ENCODE results near the gene CHST3.

The CHST3 gene

DNA sequence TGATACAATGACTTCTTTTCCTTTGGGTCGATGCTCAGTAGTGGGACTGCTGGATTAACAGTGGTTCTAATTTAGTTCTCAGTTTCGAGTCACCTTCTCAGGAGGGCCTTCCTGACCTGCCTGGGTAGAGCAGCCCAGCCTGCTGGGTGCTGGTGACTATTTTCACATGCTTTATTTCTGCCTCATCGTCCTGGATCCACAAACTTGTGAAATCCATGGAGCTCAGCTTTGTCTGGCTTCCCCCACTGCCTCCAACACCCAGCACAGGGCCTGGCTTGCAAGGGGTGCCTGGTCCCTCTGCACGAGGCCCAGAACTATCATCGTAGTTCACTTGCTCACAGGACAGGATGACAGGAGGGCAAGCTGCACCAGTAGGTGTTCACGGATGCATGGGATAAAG is 77.3 kb downstream of the CHST3 start:
- no peak overlapping the region for H3K4me3 ChIP-seq (ENCODE audit: low read length)
- TF ChIP-seq ZNF274 (IDR thresholded peaks at IDR 0.05; ENCODE audit: low read depth, low read length), result no peak

DNA sequence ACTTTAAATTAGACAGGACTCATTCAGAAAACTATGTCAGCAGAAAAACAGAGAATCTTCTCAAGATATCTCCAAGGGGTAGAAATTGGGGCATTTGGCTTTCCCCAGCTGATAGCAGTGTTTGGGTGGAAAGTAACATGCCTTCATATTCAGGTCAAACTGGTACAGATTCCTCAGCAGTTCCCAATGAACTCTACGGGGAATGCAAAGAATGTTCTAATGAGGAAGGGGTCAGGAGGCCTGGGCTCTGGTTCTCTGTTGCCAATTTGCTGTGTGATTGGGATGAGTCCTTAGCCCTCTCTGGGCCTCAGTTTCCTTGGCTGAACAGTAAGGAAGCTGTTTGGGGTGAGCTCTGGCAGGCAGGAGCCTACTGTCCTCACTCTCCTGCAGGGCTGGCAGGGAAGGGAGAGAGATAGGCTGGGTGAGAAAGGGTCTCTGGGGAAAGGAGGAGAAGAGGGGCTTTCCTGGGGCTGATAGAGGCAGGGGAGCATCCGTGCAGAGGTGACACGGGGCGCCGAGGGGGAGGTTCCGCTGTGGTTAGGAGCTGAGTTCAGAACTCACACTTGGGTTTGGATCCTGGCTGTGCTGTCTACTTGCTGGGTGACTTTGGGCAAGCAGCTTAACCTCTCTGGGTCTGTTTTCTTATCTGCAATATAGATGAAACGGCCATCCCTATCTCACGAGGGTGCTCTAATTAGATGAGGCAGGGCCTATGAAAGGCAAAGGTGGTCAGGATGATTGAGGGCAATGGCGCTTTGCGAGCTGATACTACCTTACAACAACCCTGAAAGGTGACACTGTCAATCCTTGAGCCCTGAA is 79.0 kb downstream of the CHST3 start:
- no peak overlapping the region for H3K4me3 ChIP-seq (ENCODE audit: low read length)
- TF ChIP-seq ZNF274 (IDR thresholded peaks at IDR 0.05; ENCODE audit: low read depth, low read length), result no peak

DNA sequence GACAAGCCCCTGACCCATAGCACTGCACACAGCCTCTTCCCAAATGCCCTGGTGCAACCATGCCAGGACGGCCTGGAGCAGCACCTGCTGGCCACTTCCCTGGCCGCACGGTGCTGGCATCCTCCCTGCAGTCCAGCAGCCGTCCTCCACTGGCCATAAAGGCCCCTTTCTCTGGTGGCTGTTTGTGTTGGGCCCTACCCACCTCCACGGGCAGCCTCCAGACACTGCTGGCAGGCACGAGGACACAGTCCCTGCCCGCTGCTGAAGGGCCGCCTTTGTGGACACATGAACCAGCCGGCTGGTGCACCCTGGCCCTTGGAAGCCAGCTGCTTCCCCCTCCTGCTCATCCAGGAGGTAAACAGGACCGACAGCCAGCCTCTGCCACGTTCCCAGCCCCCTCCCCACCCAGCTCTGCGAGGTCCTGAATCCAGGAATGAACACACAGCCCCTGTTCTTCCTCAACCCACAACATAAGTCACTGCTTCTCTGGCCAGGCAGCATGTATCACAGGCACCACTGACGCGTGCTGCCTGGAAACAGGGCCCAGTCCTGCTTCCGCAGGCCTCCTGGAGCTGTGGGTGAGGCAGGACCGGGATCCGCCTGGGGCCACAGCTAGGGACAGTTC is 80.3 kb downstream of the CHST3 start:
- no peak overlapping the region for H3K4me3 ChIP-seq (ENCODE audit: low read length)
- no peak for TF ChIP-seq ZNF274 (IDR thresholded peaks at IDR 0.05; ENCODE audit: low read depth, low read length)

DNA sequence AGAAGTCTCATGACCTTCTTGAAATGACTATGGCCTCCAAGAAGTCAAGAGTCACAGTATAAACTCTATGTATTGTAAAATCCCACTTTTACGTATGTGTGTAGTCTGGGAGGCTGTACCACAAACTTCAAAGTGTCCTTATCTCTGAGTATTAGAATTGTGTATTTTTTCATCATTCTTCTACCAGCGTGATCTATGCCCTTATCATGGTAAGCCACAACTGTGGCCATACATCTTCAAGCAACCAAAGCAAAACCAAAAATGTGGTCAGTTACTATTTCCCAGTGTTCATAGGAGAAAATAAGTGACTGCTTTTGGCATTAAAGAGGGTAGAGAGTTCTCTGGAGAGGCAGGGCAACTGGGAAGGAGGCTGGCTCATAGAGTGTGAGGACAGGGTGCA is 81.4 kb downstream of the CHST3 start:
- H3K4me3 ChIP-seq (ENCODE audit: low read length), result no peak overlapping the region
- TF ChIP-seq ZNF274 (IDR thresholded peaks at IDR 0.05; ENCODE audit: low read depth, low read length), result no peak

DNA sequence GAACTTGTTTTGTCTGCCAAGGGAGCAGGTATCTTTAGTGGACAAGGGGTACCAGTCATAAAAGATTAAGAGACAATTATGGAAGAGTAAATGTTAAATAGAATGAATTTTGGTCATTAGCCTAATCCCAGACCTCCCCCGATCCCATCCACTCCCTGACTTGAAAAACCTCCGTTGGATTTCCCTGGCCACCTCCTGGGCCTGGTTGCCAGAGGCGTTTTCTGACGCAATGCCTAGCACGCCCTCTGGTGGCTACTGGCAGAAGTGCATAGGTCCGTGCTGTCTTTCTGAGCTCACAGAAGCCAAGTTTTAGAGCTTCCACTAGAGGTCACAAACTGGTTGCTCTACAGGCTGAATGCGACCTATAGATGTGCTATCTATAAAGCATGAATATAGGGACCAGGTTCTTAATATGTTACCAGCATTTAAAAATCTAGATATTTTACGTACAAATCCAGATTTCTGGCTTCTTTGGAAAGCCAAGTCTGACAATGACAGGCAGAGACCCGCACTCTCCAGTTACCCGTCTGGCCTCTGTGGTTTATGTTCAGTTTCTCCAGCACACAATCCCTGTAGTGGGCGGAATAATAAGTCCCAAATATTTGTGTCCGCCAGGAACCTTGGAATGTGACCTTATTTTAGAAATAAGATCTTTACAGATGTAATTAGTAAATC is 84.4 kb downstream of the CHST3 start:
- no peak for TF ChIP-seq ZNF274 (IDR thresholded peaks at IDR 0.05; ENCODE audit: low read depth, low read length)
- no peak overlapping the region for H3K4me3 ChIP-seq (ENCODE audit: low read length)

DNA sequence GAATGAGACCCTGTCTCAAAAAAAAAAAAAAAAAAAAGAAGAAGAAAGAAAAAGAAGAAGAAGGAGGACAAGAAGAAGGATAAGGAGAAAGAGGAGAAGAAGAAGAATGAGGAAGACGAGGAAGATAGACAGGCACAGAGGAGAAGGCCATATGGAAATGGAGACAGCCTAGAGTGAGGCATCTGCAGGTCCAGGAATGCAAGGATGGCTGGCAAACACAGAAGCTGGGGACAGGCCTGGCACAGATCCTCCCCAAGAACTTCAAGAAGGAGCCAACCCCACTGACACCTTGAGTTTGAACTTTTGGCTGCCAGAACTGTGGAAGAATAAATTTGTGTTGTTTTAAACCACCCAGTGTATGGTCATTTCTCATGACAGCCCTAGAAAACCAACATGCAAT is 85.3 kb downstream of the CHST3 start:
- TF ChIP-seq ZNF274 (IDR thresholded peaks at IDR 0.05; ENCODE audit: low read depth, low read length), result no peak
- H3K4me3 ChIP-seq (ENCODE audit: low read length), result no peak overlapping the region

DNA sequence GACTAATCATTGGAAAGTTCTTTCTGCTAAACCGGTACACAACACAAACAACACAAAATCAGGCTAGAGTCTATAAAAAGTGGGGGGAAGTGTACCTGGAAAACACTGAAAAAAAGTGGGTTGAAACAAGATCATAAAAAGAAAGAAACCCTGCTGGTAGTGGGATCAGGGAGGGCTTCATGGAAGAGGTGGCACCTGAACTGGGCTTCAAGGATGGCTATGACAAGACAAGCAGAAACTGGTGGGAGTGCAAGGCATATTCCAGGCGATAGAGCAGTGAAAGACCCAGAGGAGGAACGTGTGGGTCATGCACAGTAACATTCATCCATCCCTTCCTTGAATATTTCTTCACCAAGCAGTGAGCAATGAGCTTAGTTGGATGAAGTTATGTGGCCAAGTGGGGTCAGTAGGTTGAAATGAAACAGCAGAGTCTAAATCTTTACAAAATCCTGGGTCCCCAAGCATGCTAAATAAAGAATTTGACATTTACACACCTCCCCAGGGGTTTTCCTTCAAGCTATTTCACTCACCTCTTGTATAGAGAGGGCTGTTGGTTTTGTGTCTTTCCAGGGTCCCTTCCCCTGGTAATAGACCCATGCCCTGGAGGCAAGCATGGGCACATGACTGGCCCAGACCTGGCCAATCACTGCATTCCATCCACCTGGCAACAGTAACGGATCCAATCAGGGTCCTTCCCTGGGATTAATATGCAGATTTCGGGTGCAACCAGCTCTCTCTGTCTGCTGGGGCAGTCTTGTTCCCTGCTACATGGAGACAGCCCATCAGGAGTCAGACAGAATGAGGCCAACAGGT is 86.0 kb downstream of the CHST3 start:
- H3K4me3 ChIP-seq (ENCODE audit: low read length), result no peak overlapping the region
- no peak for TF ChIP-seq ZNF274 (IDR thresholded peaks at IDR 0.05; ENCODE audit: low read depth, low read length)

DNA sequence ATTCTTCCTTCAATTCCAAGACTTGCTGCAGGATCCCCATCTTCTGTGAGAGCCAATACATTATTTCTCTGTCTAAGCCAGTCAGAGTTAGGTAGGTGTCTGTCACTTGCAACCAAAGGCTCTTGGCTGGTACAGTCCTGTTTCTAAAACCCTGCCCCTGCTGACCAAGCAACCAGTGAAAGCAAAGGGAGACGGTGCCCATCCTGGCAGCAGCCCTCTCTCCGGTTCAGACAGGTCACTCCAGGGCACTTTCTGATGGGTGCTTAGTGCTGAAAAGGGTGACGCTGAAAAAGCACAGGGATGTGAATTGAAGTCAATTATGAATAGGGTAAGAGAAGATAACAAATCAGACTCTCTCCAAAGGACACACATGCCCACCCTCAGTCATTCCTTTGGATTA is 86.7 kb downstream of the CHST3 start:
- no peak for TF ChIP-seq ZNF274 (IDR thresholded peaks at IDR 0.05; ENCODE audit: low read depth, low read length)
- no peak overlapping the region for H3K4me3 ChIP-seq (ENCODE audit: low read length)

DNA sequence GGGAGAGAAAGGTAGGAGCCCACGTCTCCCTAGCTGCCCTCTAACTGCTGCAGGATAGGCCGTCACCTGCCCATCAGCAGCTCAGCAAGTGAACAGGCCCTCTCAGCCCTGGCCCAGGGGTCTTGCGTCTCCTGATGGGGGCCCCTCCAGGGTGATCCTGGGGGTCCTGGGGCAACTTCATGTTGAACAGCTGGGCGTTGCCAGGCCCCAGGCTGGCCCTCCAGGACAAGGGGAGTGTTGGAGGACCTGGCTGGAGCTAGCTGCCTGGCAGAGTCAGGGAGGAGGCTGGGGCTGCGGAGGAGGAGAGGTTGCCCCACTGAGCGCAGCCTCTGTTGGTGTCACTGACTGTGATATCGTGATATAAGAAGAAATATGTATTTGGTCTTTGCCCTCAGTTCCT is 89.5 kb downstream of the CHST3 start:
- no peak for TF ChIP-seq ZNF274 (IDR thresholded peaks at IDR 0.05; ENCODE audit: low read depth, low read length)
- no peak overlapping the region for H3K4me3 ChIP-seq (ENCODE audit: low read length)

DNA sequence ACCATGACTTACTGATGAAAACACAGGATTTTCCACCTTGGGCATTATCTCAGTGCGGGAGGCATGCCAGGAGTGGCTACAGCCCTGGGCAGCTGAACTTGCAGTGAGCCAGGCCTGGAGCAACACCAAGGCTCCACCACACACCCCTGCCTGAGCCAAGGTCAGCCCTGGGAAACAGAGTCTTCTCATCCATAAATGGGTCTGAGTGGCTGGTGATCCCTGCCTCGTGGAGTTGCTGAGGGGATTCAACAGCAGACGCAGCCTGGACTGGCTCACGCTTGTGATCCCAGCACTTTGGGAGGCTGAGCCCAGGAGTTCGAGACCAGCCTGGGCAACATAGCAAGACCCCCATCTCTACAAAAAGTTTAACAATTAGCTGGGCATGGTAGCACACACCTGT is 91.9 kb downstream of the CHST3 start:
- no peak for TF ChIP-seq ZNF274 (IDR thresholded peaks at IDR 0.05; ENCODE audit: low read depth, low read length)

DNA sequence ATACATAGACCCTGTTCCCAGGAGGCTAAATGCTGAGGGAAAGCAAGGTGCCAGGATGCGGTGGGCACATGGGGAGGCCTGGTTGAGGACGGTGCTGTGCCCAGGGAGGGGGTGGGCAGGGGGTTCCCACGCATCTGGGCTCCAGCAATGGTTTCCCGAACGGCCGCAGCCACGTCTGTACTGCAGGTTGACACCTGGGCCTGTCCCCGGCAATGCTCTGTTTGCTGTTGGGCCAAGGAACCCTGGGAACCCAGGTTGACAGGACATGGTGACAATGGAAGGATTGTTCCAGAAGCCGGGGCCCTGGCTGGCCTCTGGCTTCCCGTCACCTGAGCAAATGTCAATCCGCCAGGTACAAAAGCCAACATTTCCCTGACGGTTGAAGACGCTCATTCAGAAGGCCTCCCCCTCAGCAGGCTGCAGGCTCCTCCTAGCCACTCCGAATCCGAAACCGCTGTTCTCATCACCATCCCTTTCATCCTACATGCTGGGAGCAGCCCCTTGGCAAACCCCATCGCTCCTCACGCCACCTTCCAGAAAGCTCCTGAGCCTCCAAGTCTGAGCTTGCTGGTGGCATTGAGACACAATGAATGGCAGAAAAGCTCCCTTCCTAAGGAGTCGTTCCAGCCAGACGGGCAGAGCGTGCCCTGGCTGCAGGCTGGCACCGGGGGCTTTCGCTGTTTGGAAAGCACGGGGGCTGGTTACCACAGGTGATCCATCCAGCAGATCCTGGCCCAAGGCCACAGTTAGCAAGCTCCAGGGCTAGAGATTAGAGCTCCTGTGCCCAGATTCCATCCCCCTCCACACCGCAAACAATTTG is 92.9 kb downstream of the CHST3 start:
- TF ChIP-seq ZNF274 (IDR thresholded peaks at IDR 0.05; ENCODE audit: low read depth, low read length), result no peak
- H3K4me3 ChIP-seq (ENCODE audit: low read length), result no peak overlapping the region

More for the DNA sequence above, 91.9 kb downstream of the CHST3 start:
- no peak overlapping the region for H3K4me3 ChIP-seq (ENCODE audit: low read length)

DNA sequence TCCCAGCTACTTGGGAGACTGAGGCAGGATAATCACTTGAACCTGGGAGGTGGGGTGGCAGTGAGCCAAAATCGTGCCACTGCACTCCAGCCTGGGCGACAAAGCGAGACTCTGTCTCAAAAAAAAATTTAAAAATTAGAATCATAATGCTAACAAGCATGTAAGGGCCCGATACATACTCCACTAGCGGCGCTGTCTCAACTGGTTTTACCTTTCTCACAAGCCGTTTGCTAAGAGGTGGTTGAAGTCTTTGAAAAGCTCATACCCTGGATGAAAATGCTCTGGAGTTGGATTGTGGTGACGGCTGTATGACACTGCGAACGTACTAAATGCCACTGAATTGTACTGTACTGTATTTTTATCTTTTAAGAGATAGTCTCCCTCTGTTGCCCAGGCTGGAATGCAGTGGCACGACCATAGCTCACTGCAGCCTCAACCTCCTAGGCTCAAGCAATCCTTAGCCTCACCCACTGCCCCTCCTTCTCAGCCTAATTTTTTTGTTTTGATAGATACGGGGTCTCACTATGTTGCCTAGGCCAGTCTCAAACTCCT is 94.2 kb downstream of the CHST3 start:
- no peak overlapping the region for H3K4me3 ChIP-seq (ENCODE audit: low read length)
- no peak for TF ChIP-seq ZNF274 (IDR thresholded peaks at IDR 0.05; ENCODE audit: low read depth, low read length)

All from GM08714 (cell line).